Uterus (tissue), 4 donors: ENCODE measurements around the gene CLIP3. TPM values are rescaled to one million over a fixed set of nuclear protein-coding genes. Genes with fewer than 3 reads are reported as not detected.
"Not testable (repeated sequence)": the region's sequence is repeated elsewhere in the genome, so short reads cannot be mapped to it uniquely, and the experiment has no call there.

ENCODE experiments used
- DNase-seq, 2 donors: peaks; one replicate each; pipeline ENCODE4 v3.0.0-alpha.2; 2019 to 2020
- H3K27ac ChIP-seq, 2 donors: fragments of 200-600 bp; sonication (generic); 1 replicate in 1 of 2; 2 replicates in 1 of 2; pipeline ENCODE4 v1.5.1; 2016 to 2018
- H3K27me3 ChIP-seq, 2 donors: fragments of 200-600 bp; sonication (generic); one replicate each; pipeline ENCODE4 v1.5.1; 2018 to 2019; ENCODE audit warnings: control low read depth in 1 of 2
- H3K36me3 ChIP-seq, 2 donors: fragments of 200-600 bp; sonication (generic); one replicate each; pipeline ENCODE4 v1.5.1; 2019; ENCODE audit warnings: control low read depth in 1 of 2
- H3K4me1 ChIP-seq, 2 donors: fragments of 200-600 bp; sonication (generic); one replicate each; pipeline ENCODE4 v1.5.1; 2018 to 2019; ENCODE audit warnings: control low read depth in 1 of 2
- H3K4me3 ChIP-seq, 2 donors: fragments of 200-600 bp; sonication (generic); 1 replicate in 1 of 2; 2 replicates in 1 of 2; pipeline ENCODE4 v1.5.1; 2018 to 2019; ENCODE audit warnings: mild to moderate bottlenecking in 1 of 2
- H3K9me3 ChIP-seq, 2 donors: fragments of 200-600 bp; sonication (generic); one replicate each; pipeline ENCODE4 v1.5.1; 2019; ENCODE audit warnings: control low read depth in 1 of 2
- POLR2A ChIP-seq, 2 donors: fragments of 450-650 bp; IDR thresholded peaks; one replicate each; pipeline ENCODE4 v1.6.1; 2016; ENCODE audit warnings: antibody characterized with exemption in 2 of 2, mild to moderate bottlenecking in 1 of 2, moderate library complexity in 1 of 2
- intact Hi-C: fragments of 100-400 bp; cut with DNase I; formaldehyde crosslinking; loops from one replicate; pipeline ENCODE4 v1.15.1; 2023; ENCODE audit warnings: low total_unique reads
- total RNA-seq, 4 donors: library from RNA; depleted of rRNA in 3 of 4; stranded (reverse); fragments of >200 nt in 3 of 4; gene quantifications; one replicate each; pipeline versions ENCODE4 v1.1.0 to v1.2.4, GENCODE V29; 2014 to 2023
- TF ChIP-seq, protein P1 (sequence below), 4 experiments: fragments of 200-600 bp in 2 of 4; fragments of 450-650 bp in 2 of 4; sonication (generic) in 2 of 4; IDR thresholded peaks; one replicate each; pipeline ENCODE4 v1.5.1; 2016 to 2019; ENCODE audit warnings: antibody characterized with exemption in 4 of 4, mild to moderate bottlenecking in 2 of 4, moderate library complexity in 1 of 4
- donor health status: DM: yes; HTN: yes; CAD: no.

CLIP3 gene
- total RNA-seq, 4 donors from 2014 or later = 4.4 to 82.5 (median 34.8) TPM

DNA sequence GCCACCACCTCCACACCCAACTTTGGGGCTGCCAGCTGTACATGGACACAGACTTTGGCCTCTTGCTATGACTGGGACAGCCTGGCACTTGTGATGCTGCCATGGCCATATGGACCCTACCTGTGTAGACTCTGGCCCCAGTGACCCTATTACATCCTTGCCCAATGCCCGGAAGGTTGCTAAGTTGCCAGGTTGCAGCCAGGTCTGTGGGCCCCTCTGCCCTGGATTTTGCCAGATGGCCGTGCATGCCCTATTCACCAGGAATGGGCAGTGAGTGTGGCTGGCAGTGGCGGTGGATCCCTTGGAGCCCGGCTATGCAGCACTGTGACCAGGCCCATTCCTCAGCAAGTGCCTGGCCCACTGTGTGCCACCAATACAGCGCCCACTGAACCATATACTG is 46.6 kb downstream of the CLIP3 start:
- DNase-seq = no peak
- Histone ChIP-seq H3K4me3 (no peak overlapping the region), H3K4me1 (no peaks in the 10 kb centered on the region), H3K36me3 (no peaks in the 10 kb centered on the region), H3K9me3 (no peaks in the 10 kb centered on the region), H3K27me3 (no peaks in the 10 kb centered on the region), H3K27ac (no peak overlapping the region)
- no peak for TF ChIP-seq POLR2A (IDR thresholded peaks at IDR 0.05)
- TF ChIP-seq, protein P1, sequence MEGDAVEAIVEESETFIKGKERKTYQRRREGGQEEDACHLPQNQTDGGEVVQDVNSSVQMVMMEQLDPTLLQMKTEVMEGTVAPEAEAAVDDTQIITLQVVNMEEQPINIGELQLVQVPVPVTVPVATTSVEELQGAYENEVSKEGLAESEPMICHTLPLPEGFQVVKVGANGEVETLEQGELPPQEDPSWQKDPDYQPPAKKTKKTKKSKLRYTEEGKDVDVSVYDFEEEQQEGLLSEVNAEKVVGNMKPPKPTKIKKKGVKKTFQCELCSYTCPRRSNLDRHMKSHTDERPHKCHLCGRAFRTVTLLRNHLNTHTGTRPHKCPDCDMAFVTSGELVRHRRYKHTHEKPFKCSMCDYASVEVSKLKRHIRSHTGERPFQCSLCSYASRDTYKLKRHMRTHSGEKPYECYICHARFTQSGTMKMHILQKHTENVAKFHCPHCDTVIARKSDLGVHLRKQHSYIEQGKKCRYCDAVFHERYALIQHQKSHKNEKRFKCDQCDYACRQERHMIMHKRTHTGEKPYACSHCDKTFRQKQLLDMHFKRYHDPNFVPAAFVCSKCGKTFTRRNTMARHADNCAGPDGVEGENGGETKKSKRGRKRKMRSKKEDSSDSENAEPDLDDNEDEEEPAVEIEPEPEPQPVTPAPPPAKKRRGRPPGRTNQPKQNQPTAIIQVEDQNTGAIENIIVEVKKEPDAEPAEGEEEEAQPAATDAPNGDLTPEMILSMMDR (IDR thresholded peaks at IDR 0.05) = no peak
- intact Hi-C loops = no loop called here

DNA sequence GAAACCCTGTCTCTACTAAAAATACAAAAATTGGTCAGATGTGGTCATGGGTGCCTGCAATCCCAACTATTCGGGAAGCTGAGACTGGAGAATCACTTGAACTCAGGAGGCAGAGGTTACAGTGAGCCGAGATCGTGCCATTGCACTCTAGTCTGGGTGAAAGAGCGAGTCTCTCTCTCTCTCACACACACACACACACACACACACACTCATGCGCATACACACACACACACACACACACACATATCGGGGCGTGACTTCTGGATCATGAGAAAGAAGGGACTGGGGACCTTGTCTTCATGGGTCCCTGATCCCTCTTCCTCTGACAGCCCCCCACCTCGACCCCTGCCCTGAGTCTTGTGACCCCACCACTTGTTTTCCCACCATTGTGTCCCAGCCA is 49.5 kb downstream of the CLIP3 start:
- Histone ChIP-seq H3K9me3 (no peaks in the 10 kb centered on the region), H3K4me1 (no peaks in the 10 kb centered on the region), H3K36me3 (no peaks in the 10 kb centered on the region), H3K27me3 (no peaks in the 10 kb centered on the region), H3K4me3 (no peak overlapping the region), H3K27ac (no peak overlapping the region)
- intact Hi-C loops = no loop called here
- TF ChIP-seq, protein P1 (IDR thresholded peaks at IDR 0.05) = no peak
- DNase-seq = no peak

GRCh38 chr19:35980997-35981396 is 51.7 kb downstream of the CLIP3 start:
- not testable (repeated sequence) for H3K4me1 ChIP-seq, H3K27me3 ChIP-seq

GRCh38 chr19:35978832-35979365 is 53.8 kb downstream of the CLIP3 start:
- Histone ChIP-seq H3K4me3 (no peak overlapping the region), H3K4me1 (no peaks in the 10 kb centered on the region), H3K9me3 (no peaks in the 10 kb centered on the region), H3K27me3 (no peaks in the 10 kb centered on the region), H3K27ac (no peak overlapping the region), H3K36me3 (no peaks in the 10 kb centered on the region)
- intact Hi-C loops = no loop called here
- TF ChIP-seq, protein P1 (IDR thresholded peaks at IDR 0.05) = no peak
- TF ChIP-seq POLR2A (IDR thresholded peaks at IDR 0.05) = no peak
- DNase-seq = no peak

More at GRCh38 chr19:35980997-35981396, 51.7 kb downstream of the CLIP3 start:
- DNase-seq, H3K36me3 ChIP-seq, intact Hi-C loops, H3K4me3 ChIP-seq, H3K9me3 ChIP-seq, H3K27ac ChIP-seq: not testable (repeated sequence)

DNA sequence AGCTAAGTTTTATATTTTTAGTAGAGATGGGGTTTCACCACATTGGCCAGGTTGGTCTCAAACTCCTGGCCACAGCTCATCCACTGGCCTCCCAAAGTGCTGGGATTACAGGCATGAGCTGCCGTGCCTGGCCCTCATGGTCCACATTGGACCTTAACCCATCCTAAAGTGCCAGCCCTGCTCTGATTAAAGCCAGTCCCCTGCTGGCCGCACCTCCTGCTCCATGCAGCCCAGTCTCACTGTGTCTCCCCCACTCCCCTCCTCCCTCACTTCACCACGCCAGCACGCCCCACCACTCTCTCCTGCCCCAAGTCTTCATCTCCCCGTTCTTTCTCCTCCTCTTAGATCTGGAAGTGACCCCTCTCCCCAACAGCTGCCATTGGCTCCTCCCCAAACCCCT is 54.4 kb downstream of the CLIP3 start:
- Histone ChIP-seq H3K9me3 (no peaks in the 10 kb centered on the region), H3K27me3 (no peaks in the 10 kb centered on the region), H3K4me1 (no peaks in the 10 kb centered on the region), H3K27ac (no peak overlapping the region), H3K4me3 (no peak overlapping the region), H3K36me3 (no peaks in the 10 kb centered on the region)
- TF ChIP-seq, protein P1 (IDR thresholded peaks at IDR 0.05) = no peak
- TF ChIP-seq POLR2A (IDR thresholded peaks at IDR 0.05) = no peak
- no peak for DNase-seq
- intact Hi-C loops = no loop called here
